ENCODE measurements around the gene DYNLL2. TPM values are rescaled to one million over a fixed set of nuclear protein-coding genes. Genes with fewer than 3 reads are reported as not detected.
"Not testable (repeated sequence)": the region's sequence is repeated elsewhere in the genome, so short reads cannot be mapped to it uniquely, and the experiment has no call there.

Gene DYNLL2
- total RNA-seq, 4 donors from 2014 or later = 12.3 to 26.2 (median 22.7) TPM

DNA sequence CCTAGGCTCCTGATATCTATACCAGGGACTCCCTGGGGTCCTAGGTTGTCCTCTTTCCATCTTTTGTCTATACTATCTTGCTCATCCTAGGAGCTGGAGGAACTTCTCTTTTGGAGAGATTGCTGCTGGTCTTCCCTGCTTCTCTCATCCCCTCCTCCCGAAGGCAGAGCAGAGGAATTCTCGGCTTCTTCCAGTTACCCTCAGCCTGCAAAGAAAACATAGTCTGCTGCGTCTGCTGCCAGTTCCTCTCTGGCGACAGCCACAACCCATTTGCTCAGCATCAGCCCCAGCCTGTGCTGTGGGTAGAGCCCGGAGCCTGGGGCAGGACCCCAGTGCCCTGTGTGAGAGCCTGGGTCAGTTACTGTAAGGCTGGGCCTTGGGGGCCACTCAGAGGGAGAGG is 21.5 kb upstream of the DYNLL2 start:
- no peak overlapping the region for H3K27ac ChIP-seq
- WGBS, 2 donors (ENCODE audit: low coverage in 1 of 2) = 76% methylated on average over 5 of the region's 5 CpGs; no CpG with 5 or more reads in 1 of the 2 donors
- H3K36me3 ChIP-seq = no peaks in the 10 kb centered on the region
- H3K4me3 ChIP-seq = no peak overlapping the region
- TF ChIP-seq EP300 (IDR thresholded peaks at IDR 0.05; ENCODE audit: low read depth) = no peak
- no peak for DNase-seq
- intact Hi-C loops (cut with DNase I; ENCODE audit: low total_unique reads) (no loop called here), in situ Hi-C loops (cut with MboI; ENCODE audit: low pct_ligation_motif_present in 1 of 4, low pct_unique_long_range_greater_than_20kb in 1 of 4, low sequenced_read_pairs in 3 of 4) (no loop called here)
- no peaks in the 10 kb centered on the region for H3K27me3 ChIP-seq
- H3K9me3 ChIP-seq = no peaks in the 10 kb centered on the region
- peaks cover 4 to 16% (median 6%) of the 10 kb centered on the region in 4 donors for H3K4me1 ChIP-seq

DNA sequence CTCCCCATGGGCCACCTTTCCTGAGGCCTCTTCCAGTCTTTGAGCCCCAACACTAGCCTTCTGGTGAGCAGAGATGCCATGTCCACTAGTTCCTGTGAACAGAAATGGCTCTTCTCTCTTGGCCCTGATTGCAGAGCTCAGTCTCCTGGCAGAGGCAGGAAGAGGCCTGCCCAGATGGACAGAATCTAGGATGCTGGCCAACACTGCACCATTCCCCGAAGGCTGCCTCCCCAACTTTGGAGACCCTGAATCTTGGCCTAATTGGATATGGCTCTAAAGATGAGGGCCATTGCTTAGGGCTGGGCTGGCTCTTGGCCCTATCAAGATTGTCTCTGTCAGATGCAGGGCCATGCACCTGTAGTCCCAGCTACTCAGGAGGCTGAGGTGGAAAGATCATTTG is 18.0 kb upstream of the DYNLL2 start:
- Histone ChIP-seq H3K4me3 (no peak overlapping the region), H3K27me3 (peaks cover 1% of the 10 kb centered on the region), H3K27ac (no peak overlapping the region), H3K9me3 (no peaks in the 10 kb centered on the region), H3K36me3 (no peaks in the 10 kb centered on the region), H3K4me1 (peaks cover 2 to 14% (median 4%) of the 10 kb centered on the region in 4 donors)
- 71% methylated on average over 1 of the region's 1 CpG; no CpG with 5 or more reads in 1 of the 2 donors for WGBS, 2 donors (ENCODE audit: low coverage in 1 of 2)
- DNase-seq = no peak
- in situ Hi-C loops (cut with MboI; ENCODE audit: low pct_ligation_motif_present in 1 of 4, low pct_unique_long_range_greater_than_20kb in 1 of 4, low sequenced_read_pairs in 3 of 4) = no loop called here
- intact Hi-C loops (cut with DNase I; ENCODE audit: low total_unique reads) = no loop called here
- TF ChIP-seq EP300 (IDR thresholded peaks at IDR 0.05; ENCODE audit: low read depth) (no peak), CTCF (IDR thresholded peaks at IDR 0.05) (no peak), POLR2AphosphoS5 (IDR thresholded peaks at IDR 0.05) (no peak), POLR2A (IDR thresholded peaks at IDR 0.05) (no peak)

DNA sequence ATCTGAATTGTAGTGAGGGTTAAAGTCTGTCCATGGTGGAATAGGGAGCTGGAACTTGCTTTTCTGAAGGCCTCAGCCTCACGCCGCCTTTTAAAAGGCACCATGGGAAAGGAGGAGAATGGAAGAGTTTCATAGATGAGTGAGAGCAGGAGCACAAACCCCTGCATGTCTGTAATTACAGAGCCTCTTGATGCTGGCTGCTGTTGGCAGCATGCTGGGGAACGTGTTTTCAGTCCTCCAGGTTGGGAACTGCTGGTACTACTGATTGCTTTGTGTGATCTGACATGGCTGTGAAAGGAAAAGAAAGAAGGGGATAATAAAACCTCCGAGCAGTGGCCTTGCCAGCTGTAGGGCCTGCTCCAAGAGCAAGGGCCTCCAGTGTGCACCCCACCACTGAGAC is 16.8 kb upstream of the DYNLL2 start:
- intact Hi-C loops (cut with DNase I; ENCODE audit: low total_unique reads) = no loop called here
- DNase-seq = no peak
- in situ Hi-C loops (cut with MboI; ENCODE audit: low pct_ligation_motif_present in 1 of 4, low pct_unique_long_range_greater_than_20kb in 1 of 4, low sequenced_read_pairs in 3 of 4) = no loop called here
- TF ChIP-seq POLR2AphosphoS5 (IDR thresholded peaks at IDR 0.05) = no peak
- TF ChIP-seq POLR2A (IDR thresholded peaks at IDR 0.05) = no peak
- no peak for TF ChIP-seq CTCF (IDR thresholded peaks at IDR 0.05)
- TF ChIP-seq EP300 (IDR thresholded peaks at IDR 0.05; ENCODE audit: low read depth) = no peak
- H3K9me3 ChIP-seq = no peaks in the 10 kb centered on the region
- H3K27ac ChIP-seq = no peak overlapping the region
- 20 to 61% methylated on average over 1 to 4 of the region's 4 CpGs for WGBS, 2 donors (ENCODE audit: low coverage in 1 of 2)
- H3K36me3 ChIP-seq = no peaks in the 10 kb centered on the region
- H3K4me3 ChIP-seq = no peak overlapping the region
- peaks cover 0 to 2% (median 0%) of the 10 kb centered on the region in 4 donors for H3K4me1 ChIP-seq
- H3K27me3 ChIP-seq = peaks cover 9% of the 10 kb centered on the region

DNA sequence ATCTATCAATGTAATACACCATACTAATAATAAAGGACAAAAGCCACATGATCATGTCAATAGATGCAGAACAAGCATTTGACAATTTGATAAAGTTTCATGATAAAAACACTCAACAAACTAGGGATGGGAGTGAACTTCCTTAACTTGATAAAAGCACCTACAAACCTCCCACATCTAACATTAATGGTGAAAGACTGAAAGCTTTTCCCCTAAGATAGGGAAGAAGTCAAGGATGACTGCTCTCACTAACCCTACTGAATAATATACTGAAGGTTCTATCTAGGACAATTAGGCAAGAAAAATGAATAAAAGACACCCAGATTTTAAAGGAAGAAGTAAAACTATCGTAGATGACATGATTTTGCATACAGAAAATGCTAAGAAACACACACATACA is 10.4 kb upstream of the DYNLL2 start:
- Histone ChIP-seq H3K4me1 (no peaks in the 10 kb centered on the region), H3K27me3 (peaks cover 24% of the 10 kb centered on the region), H3K27ac (no peak overlapping the region), H3K4me3 (no peak overlapping the region), H3K9me3 (no peaks in the 10 kb centered on the region), H3K36me3 (no peaks in the 10 kb centered on the region)
- intact Hi-C loops (cut with DNase I; ENCODE audit: low total_unique reads) = no loop called here
- 53 to 75% methylated on average over 1 of the region's 1 CpG for WGBS, 2 donors (ENCODE audit: low coverage in 1 of 2)
- DNase-seq = no peak
- TF ChIP-seq CTCF (IDR thresholded peaks at IDR 0.05) (no peak), EP300 (IDR thresholded peaks at IDR 0.05; ENCODE audit: low read depth) (no peak), POLR2A (IDR thresholded peaks at IDR 0.05) (no peak), POLR2AphosphoS5 (IDR thresholded peaks at IDR 0.05) (no peak)
- in situ Hi-C loops (cut with MboI; ENCODE audit: low pct_ligation_motif_present in 1 of 4, low pct_unique_long_range_greater_than_20kb in 1 of 4, low sequenced_read_pairs in 3 of 4) = loop anchor here in 1 of 4 donors (10.0 kb wide), 1 partner anchor 58 kb away; no protein-coding TSS in a partner anchor

DNA sequence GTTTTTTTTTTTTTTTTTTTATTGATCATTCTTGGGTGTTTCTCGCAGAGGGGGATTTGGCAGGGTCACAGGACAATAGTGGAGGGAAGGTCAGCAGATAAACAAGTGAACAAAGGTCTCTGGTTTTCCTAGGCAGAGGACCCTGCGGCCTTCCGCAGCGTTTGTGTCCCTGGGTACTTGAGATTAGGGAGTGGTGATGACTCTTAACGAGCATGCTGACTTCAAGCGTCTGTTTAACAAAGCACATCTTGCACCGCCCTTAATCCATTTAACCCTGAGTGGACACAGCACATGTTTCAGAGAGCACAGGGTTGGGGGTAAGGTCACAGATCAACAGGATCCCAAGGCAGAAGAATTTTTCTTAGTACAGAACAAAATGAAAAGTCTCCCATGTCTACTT is 10.0 kb upstream of the DYNLL2 start:
- in situ Hi-C loops (cut with MboI; ENCODE audit: low pct_ligation_motif_present in 1 of 4, low pct_unique_long_range_greater_than_20kb in 1 of 4, low sequenced_read_pairs in 3 of 4) = loop anchor here in 1 of 4 donors (10.0 kb wide), 1 partner anchor 58 kb away; no protein-coding TSS in a partner anchor
- H3K4me3 ChIP-seq; H3K9me3 ChIP-seq; DNase-seq; H3K27ac ChIP-seq; H3K4me1 ChIP-seq; intact Hi-C loops (cut with DNase I; ENCODE audit: low total_unique reads); H3K36me3 ChIP-seq: not testable (repeated sequence)
- peaks cover 24% of the 10 kb centered on the region for H3K27me3 ChIP-seq
- WGBS, 2 donors (ENCODE audit: low coverage in 1 of 2) = 29 to 50% methylated on average over 1 to 6 of the region's 7 CpGs

- WGBS, 2 donors (ENCODE audit: low coverage in 1 of 2) = no CpG with 5 or more reads among the region's 28 CpGs
Observed at GRCh38 chr17:58074406-58074805, 8.8 kb upstream of the DYNLL2 start.

More at GRCh38 chr17:58074406-58074805, 8.8 kb upstream of the DYNLL2 start:
- intact Hi-C loops (cut with DNase I; ENCODE audit: low total_unique reads); H3K27ac ChIP-seq; H3K4me3 ChIP-seq; DNase-seq; H3K36me3 ChIP-seq; H3K9me3 ChIP-seq; H3K4me1 ChIP-seq: not testable (repeated sequence)
- in situ Hi-C loops (cut with MboI; ENCODE audit: low pct_ligation_motif_present in 1 of 4, low pct_unique_long_range_greater_than_20kb in 1 of 4, low sequenced_read_pairs in 3 of 4) = loop anchor here in 1 of 4 donors (10.0 kb wide), 1 partner anchor 60 kb away; no protein-coding TSS in a partner anchor
- peaks cover 24% of the 10 kb centered on the region for H3K27me3 ChIP-seq
